Left ventricle myocardium superior (tissue), 1 donor: ENCODE results near the gene OPTC. TPM values are rescaled to one million over a fixed set of nuclear protein-coding genes. Genes with fewer than 3 reads are reported as not detected.

Experiments used
- ATAC-seq: fragments of 200-7000 bp; cut with Tn5 transposase; one replicate; pipeline ENCODE4 v1.9.1; 2020; ENCODE audit warnings: mild to moderate bottlenecking, moderate library complexity
- DNase-seq: peaks from one replicate; pipeline ENCODE4 v3.0.0-alpha.2; 2020
- intact Hi-C: fragments of 100-400 bp; cut with micrococcal nuclease; formaldehyde crosslinking; loops from one replicate; pipeline ENCODE4 v1.11.0; 2022
- total RNA-seq: library from RNA; stranded (reverse); fragmentation: NEBNext Ultra II Directional; extraction: Animal tissue kit (Norgen Biotek cat#: 25700); gene quantifications from one replicate; pipeline ENCODE4 v1.2.1, GENCODE V29; 2021
- donor health status: DM: no; HTN: yes; CAD: no; lungs with severe emphysema.

OPTC gene
- total RNA-seq, 1 donor from 2014 or later, result not detected

DNA sequence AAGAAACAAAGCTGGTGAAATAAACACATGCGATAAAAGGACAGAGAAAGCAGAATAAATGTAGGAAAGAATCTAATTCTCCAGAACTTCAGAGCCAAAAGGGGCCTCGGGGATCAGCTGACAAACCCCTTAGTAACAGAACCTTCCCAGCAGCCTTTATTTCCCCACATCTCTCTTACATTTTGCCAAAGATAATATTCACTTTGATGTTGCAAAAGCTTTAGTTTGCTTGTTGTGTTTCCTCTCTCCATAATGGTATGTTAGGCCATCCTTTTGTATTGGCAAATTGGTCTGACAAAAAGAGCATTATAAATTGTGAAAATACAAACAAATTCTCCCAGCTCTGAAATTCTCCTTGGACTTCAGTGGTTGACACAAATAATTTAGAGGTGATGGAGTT is 54.9 kb downstream of the OPTC start:
- DNase-seq (no peak), ATAC-seq (no peak)
- intact Hi-C loops, result no loop called here

DNA sequence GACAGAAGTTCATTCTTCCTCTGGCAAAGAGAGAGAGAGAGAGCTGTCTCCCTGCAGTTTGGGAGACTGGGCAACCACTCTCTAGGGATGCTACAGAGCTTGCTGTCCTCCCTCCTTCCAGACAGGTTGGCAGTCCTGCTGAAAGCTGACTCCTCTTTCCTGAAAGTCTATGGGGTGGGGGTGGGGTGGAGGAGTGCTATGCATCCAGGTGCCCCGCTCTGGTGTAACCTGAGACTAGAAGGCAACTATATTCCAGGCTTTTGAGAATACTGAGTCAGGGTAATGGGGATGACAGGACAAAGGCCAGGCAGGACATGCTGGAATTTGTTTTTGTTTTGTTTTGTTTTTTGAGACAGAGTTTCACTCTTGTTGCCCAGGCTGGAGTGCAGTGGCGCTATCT is 55.4 kb downstream of the OPTC start:
- ATAC-seq, result no peak
- no peak for DNase-seq
- intact Hi-C loops, result no loop called here

DNA sequence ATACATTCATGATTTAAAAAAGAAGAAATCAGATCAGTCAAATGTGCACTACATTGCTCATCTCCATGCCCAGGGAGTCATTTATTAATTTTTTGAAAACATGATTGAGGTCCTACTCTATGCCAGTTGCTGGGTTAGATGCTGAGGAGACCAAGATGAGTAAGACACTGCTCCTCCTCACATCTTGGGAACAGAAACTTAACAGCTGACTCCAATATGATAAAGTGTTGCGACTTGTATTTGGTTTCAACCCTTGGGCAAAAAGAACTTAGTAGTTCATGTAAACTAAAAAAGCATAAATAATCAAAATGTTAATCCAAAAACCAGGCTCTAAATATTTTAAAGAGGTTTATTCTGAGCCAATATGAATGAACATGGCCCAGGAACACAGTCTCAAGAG is 56.9 kb downstream of the OPTC start:
- intact Hi-C loops, result no loop called here
- DNase-seq (no peak), ATAC-seq (no peak)

DNA sequence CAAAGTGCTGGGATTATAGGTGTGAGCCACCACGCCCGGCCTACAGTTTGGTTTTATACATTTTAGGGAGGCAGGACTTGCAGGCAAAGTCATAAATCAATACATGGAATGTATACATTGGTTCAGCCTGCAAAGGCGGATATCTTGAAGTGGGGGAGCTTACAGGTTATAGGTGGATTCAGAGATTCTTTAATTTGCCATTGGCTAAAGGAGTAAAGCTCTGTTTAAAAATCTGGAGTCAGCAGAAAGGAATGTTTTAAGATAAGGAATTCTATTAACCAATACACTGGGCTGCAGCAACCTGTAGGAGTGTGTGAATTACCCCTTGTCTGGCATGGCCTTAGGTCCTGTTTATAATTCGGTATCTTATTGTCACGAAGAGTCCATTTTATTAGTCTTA is 57.6 kb downstream of the OPTC start:
- ATAC-seq, result no peak
- intact Hi-C loops, result no loop called here
- no peak for DNase-seq

DNA sequence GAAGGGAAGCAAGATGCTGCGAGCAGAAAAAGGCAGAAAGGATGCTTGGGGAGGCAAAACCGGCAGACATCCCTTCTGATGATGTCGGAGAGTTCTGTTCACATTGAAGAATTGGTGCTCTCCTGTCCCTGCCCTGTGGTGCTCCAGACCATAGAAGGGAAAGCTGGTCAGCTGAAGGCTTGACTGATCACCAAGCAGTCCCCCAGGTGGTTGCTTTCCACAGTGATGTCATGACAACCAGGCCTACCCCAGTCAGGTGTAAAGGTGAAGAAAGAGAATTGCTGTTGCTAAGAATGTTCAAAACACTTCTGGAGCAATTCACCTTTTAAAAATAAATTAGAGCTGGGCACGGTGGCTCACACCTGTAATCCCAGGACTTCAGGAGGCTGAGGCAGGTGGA is 59.5 kb downstream of the OPTC start:
- ATAC-seq, result no peak
- intact Hi-C loops, result no loop called here

DNA sequence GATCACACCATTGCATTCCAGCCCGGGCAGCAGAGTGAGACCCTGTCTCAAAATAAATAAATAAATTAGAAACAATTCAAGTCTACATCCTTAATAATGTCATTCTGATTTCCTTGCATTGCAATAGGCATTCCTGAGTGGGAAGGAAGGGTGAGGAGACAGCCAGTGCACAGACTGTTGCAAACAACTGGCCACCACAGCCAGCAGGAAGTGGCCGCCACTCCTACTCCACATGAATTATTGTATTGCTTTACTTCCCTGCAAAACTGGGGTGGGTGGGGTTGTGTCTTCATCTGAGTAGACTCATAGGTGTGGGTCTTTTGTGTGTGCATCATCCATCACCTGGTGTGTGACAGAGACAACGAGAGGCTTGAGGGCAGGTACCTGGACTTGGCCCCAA is 60.1 kb downstream of the OPTC start:
- ATAC-seq (no peak), DNase-seq (no peak)
- intact Hi-C loops, result no loop called here

More for the DNA sequence above, 59.5 kb downstream of the OPTC start:
- DNase-seq, result no peak

DNA sequence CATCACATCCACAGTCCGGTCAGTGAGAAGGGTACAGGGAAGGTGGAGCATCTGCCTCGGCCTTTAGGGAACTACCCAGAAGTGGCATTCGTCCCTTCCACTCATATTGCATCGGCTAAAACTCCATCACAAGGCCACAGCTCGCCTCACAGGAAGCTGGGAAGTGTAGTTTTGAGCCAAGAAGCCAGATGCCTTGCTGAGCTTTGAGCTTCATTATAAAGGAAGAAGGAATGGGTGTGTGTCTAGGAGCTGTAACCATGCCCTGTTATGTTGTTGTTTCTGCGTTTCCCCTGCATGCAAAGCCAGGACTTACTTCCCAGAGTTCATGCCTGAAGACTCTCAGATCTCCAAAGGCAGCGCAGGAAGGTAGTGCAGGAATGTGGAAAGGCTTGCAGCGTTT is 61.1 kb downstream of the OPTC start:
- no peak for DNase-seq
- ATAC-seq, result peak; percentile 14
- intact Hi-C loops, result loop anchor here (5.0 kb wide), 1 partner anchor 48 kb away; no protein-coding TSS in a partner anchor

DNA sequence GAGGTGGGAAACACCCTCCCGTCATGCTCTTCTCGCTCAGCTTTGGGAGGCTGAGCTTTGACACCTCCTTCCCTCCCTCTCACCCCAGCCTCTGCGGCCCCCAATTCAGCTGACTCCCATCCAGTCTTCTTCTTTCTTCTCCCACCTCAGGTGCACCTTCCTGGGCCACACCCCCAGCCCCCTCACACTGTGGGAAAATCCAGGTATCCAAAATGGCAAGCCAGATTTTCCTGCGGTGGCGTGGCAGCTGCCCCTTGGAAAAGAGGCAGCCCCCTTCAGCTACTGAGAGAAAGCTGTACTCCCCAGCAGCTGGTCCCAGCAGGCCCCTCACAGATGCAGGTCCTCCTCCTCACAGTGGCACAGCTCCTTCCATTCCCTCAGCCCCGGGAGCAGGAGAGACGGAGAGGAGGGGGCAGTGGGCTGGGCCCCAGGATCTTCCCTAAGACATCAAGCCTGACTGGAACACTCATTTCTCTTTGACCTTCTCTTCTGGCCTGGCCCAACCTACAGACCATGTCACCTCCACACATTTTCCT is 61.6 kb downstream of the OPTC start:
- intact Hi-C loops, result loop anchor here (5.0 kb wide), 1 partner anchor 48 kb away; no protein-coding TSS in a partner anchor
- ATAC-seq, result peak; percentile 0
- DNase-seq, result no peak

DNA sequence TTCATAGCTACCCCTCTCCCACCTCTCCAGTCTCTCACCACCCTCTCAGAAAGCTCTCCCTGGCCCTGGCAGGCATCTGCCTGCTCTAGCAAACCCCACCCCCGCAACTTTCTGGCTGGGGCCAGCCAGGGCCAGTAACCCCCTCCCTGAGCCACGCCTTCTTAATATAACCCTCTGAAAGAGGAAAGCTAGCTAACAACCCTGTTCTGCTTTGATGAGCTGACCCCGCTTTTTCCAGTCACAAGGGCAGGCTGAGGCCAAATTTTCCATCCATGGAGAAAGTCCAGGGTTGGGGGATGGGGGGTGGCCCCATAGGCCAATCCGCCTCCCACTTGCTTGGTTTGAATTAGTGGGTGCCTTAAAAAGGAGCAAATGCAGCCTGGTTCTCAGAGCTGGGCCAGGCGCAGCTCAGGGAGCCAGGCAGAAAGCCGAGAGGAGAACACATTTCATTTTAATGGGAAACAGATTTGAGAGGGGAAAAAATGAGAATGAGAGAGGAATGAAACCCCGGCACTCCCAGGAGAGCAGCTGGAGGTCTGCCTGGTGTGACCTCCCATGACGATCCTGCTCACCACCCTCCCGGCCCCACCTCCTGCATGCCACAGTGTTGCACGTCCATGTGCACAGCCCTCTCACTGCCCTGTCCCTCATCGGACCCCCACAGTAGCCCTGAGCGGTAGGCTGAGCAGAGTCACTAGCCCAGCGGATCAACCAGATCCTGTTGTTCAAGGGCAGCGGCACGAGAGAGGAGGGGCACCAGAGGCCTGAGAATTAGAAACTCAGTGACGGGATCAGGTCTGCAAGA is 62.3 kb downstream of the OPTC start:
- intact Hi-C loops, result loop anchor here (5.0 kb wide), 1 partner anchor 49 kb away; no protein-coding TSS in a partner anchor
- ATAC-seq (peak; percentile 74), DNase-seq (peak; percentile 85)

DNA sequence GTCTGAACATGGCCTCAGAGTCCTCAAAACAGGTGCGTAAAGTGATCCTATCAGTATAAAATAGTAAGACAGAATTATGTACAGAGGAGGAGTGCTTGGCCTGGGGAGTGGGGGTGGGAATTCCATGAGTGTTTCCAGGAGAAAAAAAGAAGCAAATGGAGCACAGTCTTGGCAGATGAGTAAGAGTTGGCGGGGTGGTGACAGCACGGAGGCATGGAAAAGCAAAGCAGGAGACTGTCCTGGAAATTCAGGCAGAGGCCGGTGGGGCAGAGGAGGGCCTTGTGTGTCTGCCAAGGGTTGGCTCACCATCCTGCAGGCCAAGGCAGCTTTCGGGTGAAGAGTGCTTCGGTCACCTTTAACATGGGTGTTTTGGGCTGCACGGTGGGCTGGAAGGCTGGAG is 63.4 kb downstream of the OPTC start:
- peak; percentile 65 for ATAC-seq
- intact Hi-C loops, result loop anchor here (5.0 kb wide), 1 partner anchor 50 kb away; no protein-coding TSS in a partner anchor

DNA sequence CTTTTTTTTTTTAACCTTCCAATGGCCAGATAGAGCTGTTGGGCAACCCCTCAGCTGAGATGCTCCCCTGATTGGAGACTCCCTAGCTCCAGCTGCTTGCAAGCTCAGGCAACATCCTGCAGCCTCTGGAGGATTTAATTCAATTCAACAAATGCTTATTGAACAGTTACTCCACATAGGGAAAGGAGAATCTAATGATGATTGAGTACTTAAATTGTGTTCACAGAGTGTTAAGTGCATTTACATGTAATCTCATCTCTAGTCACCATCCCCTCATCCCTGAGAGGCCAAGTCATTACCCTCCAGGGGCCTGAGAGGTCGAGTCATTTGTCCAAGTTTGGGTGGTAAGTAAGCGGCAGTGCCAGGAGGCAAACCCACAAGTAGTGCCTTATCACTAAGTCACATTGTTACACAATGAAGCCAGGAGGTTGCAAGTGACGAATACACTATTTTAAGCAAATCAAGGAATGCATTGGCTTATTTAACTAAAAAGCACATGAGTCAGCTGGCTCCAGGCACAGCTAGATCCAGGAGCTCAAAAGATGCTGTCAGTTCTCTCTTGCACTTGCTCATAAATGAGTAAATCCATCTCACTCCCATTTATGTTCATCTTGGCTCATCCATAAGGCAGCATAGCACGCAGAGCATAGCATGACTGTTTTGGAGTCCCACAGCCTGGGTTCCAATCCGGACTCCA is 64.3 kb downstream of the OPTC start:
- DNase-seq (peak; percentile 63), ATAC-seq (peak; percentile 57)
- intact Hi-C loops, result loop anchor here (5.0 kb wide), 1 partner anchor 51 kb away; no protein-coding TSS in a partner anchor

More for the DNA sequence above, 63.4 kb downstream of the OPTC start:
- DNase-seq, result peak; percentile 79

Other genes with a start within 250 kb of the OPTC start
- gene BTG2, start 188.6 kb upstream of the OPTC start, total RNA-seq, result 41.3 TPM
- gene FMOD, start 143.0 kb upstream of the OPTC start, total RNA-seq, result 9.6 TPM
- gene PRELP, start 18.3 kb upstream of the OPTC start, total RNA-seq, result 22.5 TPM
- gene ATP2B4, start 132.7 kb downstream of the OPTC start, total RNA-seq, result 69.5 TPM